Measurements from ENCODE around the gene CTH. TPM values are rescaled to one million over a fixed set of nuclear protein-coding genes. Genes with fewer than 3 reads are reported as not detected.

Gene CTH
- total and polyA plus RNA-seq, 4 donors: 4.3 to 8.6 (median 5.9) TPM

DNA sequence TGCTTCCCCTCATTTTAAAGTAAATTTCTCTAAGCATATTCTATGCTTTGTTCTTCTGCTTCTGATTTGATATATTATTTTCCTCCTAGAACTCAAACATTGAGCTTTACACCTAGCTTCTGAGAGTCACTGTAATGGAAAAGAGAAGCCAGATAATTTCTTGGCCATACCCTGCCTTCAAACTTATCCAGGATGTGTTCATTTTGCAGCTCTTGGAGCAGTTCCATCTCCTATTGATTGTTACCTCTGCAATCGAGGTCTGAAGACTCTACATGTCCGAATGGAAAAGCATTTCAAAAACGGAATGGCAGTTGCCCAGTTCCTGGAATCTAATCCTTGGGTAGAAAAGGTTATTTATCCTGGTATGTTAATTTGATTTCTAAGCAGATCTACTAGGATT is 20.8 kb downstream of the CTH start:
- H3K9ac ChIP-seq (ENCODE audit: insufficient read depth in 1 of 2, low read length in 2 of 2): no peak overlapping the region
- no peak for ATAC-seq (ENCODE audit: insufficient read depth, low FRiP score)
- H3K9me3 ChIP-seq (ENCODE audit: control insufficient read depth in 4 of 4, insufficient read depth in 3 of 4, low read length in 3 of 4): no peaks in the 10 kb centered on the region
- no peak overlapping the region for H3K4me3 ChIP-seq
- H3K36me3 ChIP-seq (ENCODE audit: control insufficient read depth in 4 of 4, insufficient read depth in 4 of 4, low read length in 4 of 4): peaks cover 0 to 18% (median 10%) of the 10 kb centered on the region in 4 donors
- DNase-seq: no peak
- no peaks in the 10 kb centered on the region for H3K27me3 ChIP-seq (ENCODE audit: control insufficient read depth in 3 of 3, insufficient read depth in 3 of 3, low read length in 2 of 3)
- TF ChIP-seq, protein P1, sequence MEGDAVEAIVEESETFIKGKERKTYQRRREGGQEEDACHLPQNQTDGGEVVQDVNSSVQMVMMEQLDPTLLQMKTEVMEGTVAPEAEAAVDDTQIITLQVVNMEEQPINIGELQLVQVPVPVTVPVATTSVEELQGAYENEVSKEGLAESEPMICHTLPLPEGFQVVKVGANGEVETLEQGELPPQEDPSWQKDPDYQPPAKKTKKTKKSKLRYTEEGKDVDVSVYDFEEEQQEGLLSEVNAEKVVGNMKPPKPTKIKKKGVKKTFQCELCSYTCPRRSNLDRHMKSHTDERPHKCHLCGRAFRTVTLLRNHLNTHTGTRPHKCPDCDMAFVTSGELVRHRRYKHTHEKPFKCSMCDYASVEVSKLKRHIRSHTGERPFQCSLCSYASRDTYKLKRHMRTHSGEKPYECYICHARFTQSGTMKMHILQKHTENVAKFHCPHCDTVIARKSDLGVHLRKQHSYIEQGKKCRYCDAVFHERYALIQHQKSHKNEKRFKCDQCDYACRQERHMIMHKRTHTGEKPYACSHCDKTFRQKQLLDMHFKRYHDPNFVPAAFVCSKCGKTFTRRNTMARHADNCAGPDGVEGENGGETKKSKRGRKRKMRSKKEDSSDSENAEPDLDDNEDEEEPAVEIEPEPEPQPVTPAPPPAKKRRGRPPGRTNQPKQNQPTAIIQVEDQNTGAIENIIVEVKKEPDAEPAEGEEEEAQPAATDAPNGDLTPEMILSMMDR (IDR thresholded peaks at IDR 0.05; ENCODE audit: control extremely low read depth, extremely low read depth): no peak
- WGBS, 2 donors: 76 to 85% methylated on average over 3 of the region's 3 CpGs
- no peak overlapping the region for H3K27ac ChIP-seq (ENCODE audit: low read depth in 1 of 2, low read length in 1 of 2)
- H3K4me1 ChIP-seq (ENCODE audit: control insufficient read depth in 5 of 5, insufficient read depth in 5 of 5, low read length in 5 of 5): no peaks in the 10 kb centered on the region

DNA sequence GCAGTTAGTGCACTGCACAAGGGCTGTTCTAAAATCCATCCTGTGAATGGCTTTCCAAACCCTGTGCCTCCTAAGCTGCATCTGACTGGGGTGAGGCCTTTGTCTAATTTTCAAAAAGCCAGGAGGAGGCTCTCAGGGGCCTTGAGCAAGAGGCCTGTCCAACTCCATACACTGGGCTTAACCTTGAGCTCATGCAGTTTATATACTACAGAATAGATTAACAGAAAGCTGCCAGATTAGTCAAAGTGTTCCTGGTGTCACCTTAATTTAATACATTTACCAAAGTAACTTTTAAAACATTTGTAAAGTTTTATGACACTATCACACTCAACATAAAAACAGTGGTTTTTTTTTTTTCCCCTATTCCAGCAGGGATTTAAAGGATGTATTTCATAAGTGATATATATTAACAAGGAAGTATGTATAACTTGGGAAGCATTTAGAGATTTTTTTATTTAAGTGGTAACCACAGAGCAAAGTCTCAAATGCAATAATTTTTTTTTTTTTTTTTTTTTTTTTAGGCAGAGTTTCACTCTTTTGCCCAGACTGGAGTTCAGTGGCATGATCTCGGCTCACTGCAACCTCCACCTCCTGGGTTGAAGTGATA is 23.3 kb downstream of the CTH start:
- TF ChIP-seq, protein P1 (IDR thresholded peaks at IDR 0.05; ENCODE audit: control extremely low read depth, extremely low read depth): no peak
- Histone ChIP-seq H3K9ac (ENCODE audit: insufficient read depth in 1 of 2, low read length in 2 of 2) (no peak overlapping the region), H3K4me3 (no peak overlapping the region), H3K27me3 (ENCODE audit: control insufficient read depth in 3 of 3, insufficient read depth in 3 of 3, low read length in 2 of 3) (no peaks in the 10 kb centered on the region), H3K4me1 (ENCODE audit: control insufficient read depth in 5 of 5, insufficient read depth in 5 of 5, low read length in 5 of 5) (no peaks in the 10 kb centered on the region), H3K27ac (ENCODE audit: low read depth in 1 of 2, low read length in 1 of 2) (no peak overlapping the region), H3K36me3 (ENCODE audit: control insufficient read depth in 4 of 4, insufficient read depth in 4 of 4, low read length in 4 of 4) (peaks cover 0 to 25% (median 12%) of the 10 kb centered on the region in 4 donors), H3K9me3 (ENCODE audit: control insufficient read depth in 4 of 4, insufficient read depth in 3 of 4, low read length in 3 of 4) (no peaks in the 10 kb centered on the region)
- ATAC-seq (ENCODE audit: insufficient read depth, low FRiP score) (no peak), DNase-seq (no peak)
- WGBS, 2 donors: 100% methylated on average over 1 of the region's 1 CpG

DNA sequence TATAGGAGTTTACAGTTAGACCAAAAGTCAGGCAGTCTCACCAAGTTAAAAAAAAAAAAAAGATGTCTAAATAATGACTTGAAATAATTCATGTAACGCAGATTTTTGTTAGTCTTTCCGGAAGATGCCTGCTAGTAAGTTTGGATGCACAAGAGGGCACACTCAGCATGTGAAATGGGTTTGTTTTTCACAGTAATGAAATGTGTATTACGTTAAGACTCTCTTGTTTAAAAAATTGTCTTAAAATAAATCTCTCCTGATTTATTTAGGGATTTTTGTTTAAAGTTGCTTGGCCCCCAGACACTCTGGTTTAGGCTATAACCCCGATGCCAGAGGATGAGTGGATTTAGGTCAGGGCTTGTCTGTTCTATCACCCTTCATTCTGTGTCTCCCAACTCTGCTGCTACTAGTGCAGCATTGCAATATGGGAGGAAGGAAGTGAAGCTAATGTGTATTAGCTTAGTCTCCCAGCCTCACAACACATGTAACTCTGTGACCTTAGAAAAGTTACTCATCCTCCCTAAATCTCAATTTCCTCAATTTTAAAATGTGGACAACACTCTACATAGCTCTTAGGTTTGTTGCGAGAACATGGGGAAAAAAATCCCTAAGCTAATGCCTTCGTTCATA is 25.7 kb downstream of the CTH start:
- Histone ChIP-seq H3K36me3 (ENCODE audit: control insufficient read depth in 4 of 4, insufficient read depth in 4 of 4, low read length in 4 of 4) (peaks cover 0 to 21% (median 11%) of the 10 kb centered on the region in 4 donors), H3K9ac (ENCODE audit: insufficient read depth in 1 of 2, low read length in 2 of 2) (no peak overlapping the region), H3K27me3 (ENCODE audit: control insufficient read depth in 3 of 3, insufficient read depth in 3 of 3, low read length in 2 of 3) (no peaks in the 10 kb centered on the region), H3K4me1 (ENCODE audit: control insufficient read depth in 5 of 5, insufficient read depth in 5 of 5, low read length in 5 of 5) (peaks cover 0 to 5% (median 0%) of the 10 kb centered on the region in 5 donors), H3K27ac (ENCODE audit: low read depth in 1 of 2, low read length in 1 of 2) (no peak overlapping the region), H3K4me3 (no peak overlapping the region), H3K9me3 (ENCODE audit: control insufficient read depth in 4 of 4, insufficient read depth in 3 of 4, low read length in 3 of 4) (no peaks in the 10 kb centered on the region)
- ATAC-seq (ENCODE audit: insufficient read depth, low FRiP score) (no peak), DNase-seq (peak; percentile 14 to 56 (median 17))
- TF ChIP-seq, protein P1 (IDR thresholded peaks at IDR 0.05; ENCODE audit: control extremely low read depth, extremely low read depth): peak; percentile 31
- 72 to 77% methylated on average over 6 of the region's 6 CpGs for whole genome bisulfite sequencing, 2 donors

Measured in lung (tissue), 12 donors.